ENCODE data around the gene IMPDH1. TPM values are rescaled to one million over a fixed set of nuclear protein-coding genes. Genes with fewer than 3 reads are reported as not detected.

Gene IMPDH1
- total RNA-seq, 2 donors from 2014 or later = 48.1 to 59.7 TPM

DNA sequence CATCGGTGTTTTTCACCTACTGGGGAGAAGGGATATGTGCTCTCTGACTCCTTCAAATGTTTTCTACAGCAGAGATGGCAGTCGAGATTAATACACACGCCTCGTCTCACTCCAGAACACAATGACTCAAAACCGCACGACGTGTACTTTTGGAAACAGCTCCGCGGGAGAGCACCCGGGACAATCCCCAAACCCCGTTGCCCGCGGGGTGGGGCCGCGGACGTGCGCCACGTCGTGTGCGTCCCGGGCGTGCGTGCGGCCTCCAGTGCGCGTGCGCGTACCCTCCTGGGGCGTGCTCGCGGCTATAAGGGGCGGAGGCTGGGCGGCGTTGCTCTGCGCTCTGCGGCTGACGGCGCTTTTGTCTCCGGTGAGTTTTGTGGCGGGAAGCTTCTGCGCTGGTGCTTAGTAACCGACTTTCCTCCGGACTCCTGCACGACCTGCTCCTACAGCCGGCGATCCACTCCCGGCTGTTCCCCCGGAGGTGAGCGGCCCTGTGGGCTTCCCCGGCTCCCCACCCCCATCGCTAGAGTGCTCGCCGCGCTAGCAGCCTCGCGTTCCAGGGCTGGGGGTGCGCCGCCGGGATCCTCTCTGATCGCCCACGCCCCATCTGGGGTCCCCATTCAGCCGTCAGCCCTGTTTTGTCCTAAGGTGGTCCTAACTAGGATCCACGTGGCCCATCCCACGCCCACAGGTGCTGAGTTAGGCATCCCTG lies 45.9 kb upstream of the IMPDH1 start, which contains the start of gene HILPDA:
TSS of gene HILPDA (plus strand) at position 336 of the 712 bp plus-strand sequence. CDS start 1,391 bp downstream, outside the sequence.
- Histone ChIP-seq H3K4me3 (peak within 1 kb of the TSS; percentile 85), H3K27me3 (replicated peaks; ENCODE audit: insufficient read depth) (no peaks in the 10 kb centered on the region), H3K9me3 (no peaks in the 10 kb centered on the region), H3K4me1 (ENCODE audit: control insufficient read depth in 1 of 2, low read depth in 2 of 2) (peaks cover 26 to 73% of the 10 kb centered on the region in 2 donors), H3K36me3 (no peaks in the 10 kb centered on the region), H3K27ac (peak within 1 kb of the TSS; percentile 91 to 97)
- ATAC-seq (ENCODE audit: insufficient number of reproducible peaks, low FRiP score, low read depth) = peak; percentile 77
- peak; percentile 85 for DNase-seq (ENCODE audit: low spot score)
- TF ChIP-seq, protein P1, sequence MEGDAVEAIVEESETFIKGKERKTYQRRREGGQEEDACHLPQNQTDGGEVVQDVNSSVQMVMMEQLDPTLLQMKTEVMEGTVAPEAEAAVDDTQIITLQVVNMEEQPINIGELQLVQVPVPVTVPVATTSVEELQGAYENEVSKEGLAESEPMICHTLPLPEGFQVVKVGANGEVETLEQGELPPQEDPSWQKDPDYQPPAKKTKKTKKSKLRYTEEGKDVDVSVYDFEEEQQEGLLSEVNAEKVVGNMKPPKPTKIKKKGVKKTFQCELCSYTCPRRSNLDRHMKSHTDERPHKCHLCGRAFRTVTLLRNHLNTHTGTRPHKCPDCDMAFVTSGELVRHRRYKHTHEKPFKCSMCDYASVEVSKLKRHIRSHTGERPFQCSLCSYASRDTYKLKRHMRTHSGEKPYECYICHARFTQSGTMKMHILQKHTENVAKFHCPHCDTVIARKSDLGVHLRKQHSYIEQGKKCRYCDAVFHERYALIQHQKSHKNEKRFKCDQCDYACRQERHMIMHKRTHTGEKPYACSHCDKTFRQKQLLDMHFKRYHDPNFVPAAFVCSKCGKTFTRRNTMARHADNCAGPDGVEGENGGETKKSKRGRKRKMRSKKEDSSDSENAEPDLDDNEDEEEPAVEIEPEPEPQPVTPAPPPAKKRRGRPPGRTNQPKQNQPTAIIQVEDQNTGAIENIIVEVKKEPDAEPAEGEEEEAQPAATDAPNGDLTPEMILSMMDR (IDR thresholded peaks at IDR 0.05) = no peak

DNA sequence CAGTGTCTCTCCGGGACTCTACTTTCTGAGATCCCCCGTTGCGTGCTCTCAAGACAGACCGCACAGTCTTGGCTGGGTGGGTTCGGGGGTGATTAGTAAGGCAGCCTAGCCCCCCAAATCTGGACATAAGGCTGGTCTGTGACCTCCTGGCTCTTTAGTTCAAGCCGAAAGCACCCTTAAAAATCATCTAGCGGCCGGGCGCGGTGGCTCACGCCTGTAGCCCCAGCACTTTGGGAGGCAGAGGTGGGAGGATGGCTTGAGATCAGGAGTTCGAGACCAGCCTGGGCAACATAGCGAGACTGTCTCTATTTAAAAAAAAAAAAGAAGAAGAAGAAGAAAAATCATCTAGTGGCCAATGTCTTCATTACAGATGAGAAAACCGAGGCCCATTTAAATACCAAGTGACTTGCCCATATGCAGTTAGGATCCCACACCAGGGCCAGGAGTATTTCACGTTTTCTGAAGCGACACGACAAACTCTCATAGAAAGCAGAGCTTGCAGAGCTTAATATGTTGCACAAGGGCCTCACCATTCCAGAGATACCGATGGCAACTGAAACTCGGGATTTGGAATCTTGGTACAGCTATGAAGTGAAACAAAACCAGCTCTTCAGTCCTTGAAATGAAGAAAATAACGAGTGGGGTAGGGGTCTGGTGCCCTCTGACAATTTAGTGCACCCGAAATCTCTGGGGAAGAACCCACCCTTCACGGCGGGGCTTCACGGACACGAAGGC lies 45.2 kb upstream of the IMPDH1 start:
- Histone ChIP-seq H3K9me3 (no peaks in the 10 kb centered on the region), H3K27me3 (replicated peaks; ENCODE audit: insufficient read depth) (no peaks in the 10 kb centered on the region), H3K27ac (peak overlapping the region; percentile 91 to 97), H3K4me1 (ENCODE audit: control insufficient read depth in 1 of 2, low read depth in 2 of 2) (peaks cover 26 to 80% of the 10 kb centered on the region in 2 donors), H3K36me3 (no peaks in the 10 kb centered on the region), H3K4me3 (peak overlapping the region; percentile 85)
- TF ChIP-seq, protein P1 (IDR thresholded peaks at IDR 0.05) = peak; percentile 18
- ATAC-seq (ENCODE audit: insufficient number of reproducible peaks, low FRiP score, low read depth) (no peak), DNase-seq (ENCODE audit: low spot score) (no peak)

DNA sequence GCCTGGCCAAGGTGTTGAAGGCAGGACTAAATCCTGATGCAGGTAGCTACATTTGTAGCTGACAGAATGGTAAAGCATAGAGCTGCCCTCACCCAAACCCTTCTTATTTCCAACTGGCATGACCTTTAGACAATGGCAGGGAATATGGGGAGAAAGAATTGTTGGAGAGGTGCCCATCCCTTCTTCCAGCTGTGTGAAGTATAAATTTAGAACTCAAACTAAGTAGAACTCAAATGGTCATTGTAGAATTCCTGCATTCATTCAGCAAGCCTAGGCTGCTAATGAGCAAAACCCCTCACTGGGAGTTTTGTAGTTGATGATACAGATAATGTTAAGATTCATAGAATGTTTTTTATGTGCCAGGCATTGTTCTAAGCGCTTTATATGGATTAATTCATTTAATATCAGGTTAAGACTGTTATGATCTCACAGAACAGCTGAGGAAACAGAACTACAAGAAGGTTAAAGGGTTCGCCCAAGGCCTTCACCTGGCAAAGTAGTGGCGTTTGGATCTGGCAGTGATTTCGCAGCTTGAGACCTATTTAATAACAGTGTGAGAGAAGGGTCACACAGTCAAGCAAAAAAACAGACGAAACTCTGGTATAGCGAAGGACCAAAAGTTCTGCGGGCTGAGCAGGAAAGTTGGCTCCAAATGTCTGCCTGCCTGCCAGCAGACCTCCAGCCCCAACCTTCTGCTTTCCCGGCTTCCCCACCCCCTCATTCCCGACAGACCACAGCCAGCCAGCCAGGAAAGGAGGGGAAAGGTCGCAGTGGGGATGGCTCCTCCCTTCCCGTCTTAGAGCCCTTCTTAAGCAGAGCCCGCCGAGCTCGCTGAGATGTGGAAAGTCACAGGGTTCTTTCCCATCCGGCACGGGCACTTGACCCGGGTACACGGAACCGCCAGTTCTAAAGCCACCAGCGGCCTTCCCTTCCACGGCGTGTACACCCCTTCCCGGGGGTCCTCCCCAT lies 44.3 kb upstream of the IMPDH1 start:
- H3K4me3 ChIP-seq = peak overlapping the region; percentile 85
- TF ChIP-seq, protein P1 (IDR thresholded peaks at IDR 0.05) = no peak
- peaks cover 26 to 77% of the 10 kb centered on the region in 2 donors for H3K4me1 ChIP-seq (ENCODE audit: control insufficient read depth in 1 of 2, low read depth in 2 of 2)
- no peaks in the 10 kb centered on the region for H3K27me3 ChIP-seq (replicated peaks; ENCODE audit: insufficient read depth)
- no peaks in the 10 kb centered on the region for H3K36me3 ChIP-seq
- ATAC-seq (ENCODE audit: insufficient number of reproducible peaks, low FRiP score, low read depth) = peak; percentile 58
- DNase-seq (ENCODE audit: low spot score) = peak; percentile 79
- peak overlapping the region; percentile 91 to 97 for H3K27ac ChIP-seq
- no peaks in the 10 kb centered on the region for H3K9me3 ChIP-seq

DNA sequence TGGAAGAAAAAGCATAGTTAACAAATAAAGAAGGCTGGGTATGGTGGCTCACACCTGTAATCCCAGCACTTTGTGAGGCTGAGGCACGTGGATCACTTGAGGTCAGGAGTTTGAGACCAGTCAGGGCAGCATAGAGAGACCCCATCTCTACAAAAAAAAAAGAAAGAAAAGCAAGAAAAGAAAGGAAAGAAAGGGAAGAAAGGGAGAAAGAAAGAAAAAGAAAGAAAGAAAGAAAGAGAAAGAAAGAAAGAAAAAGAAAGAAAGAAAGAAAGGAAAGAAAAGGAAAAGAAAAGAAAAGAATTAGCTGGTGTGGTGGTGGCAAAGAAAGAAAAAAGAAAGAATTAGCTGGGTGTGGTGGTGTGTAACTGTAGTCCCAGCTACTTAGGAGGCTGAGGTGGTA lies 42.8 kb upstream of the IMPDH1 start:
- DNase-seq (ENCODE audit: low spot score) (no peak), ATAC-seq (ENCODE audit: insufficient number of reproducible peaks, low FRiP score, low read depth) (no peak)
- no peaks in the 10 kb centered on the region for H3K9me3 ChIP-seq
- peaks cover 21 to 62% of the 10 kb centered on the region in 2 donors for H3K4me1 ChIP-seq (ENCODE audit: control insufficient read depth in 1 of 2, low read depth in 2 of 2)
- no peaks in the 10 kb centered on the region for H3K36me3 ChIP-seq
- H3K27me3 ChIP-seq (replicated peaks; ENCODE audit: insufficient read depth) = no peaks in the 10 kb centered on the region
- TF ChIP-seq, protein P1 (IDR thresholded peaks at IDR 0.05) = no peak
- H3K4me3 ChIP-seq = no peak overlapping the region
- H3K27ac ChIP-seq = peak overlapping the region in 1 of 2 donors; percentile 21

Data from thoracic aorta (tissue), 2 donors.